ENCODE data around the gene CES5A. TPM values are rescaled to one million over a fixed set of nuclear protein-coding genes. Genes with fewer than 3 reads are reported as not detected.
"Not testable (repeated sequence)": the region's sequence is repeated elsewhere in the genome, so short reads cannot be mapped to it uniquely, and the experiment has no call there.

The CES5A gene
- polyA plus RNA-seq, 1 experiment = not detected

GRCh38 chr16:55809851-55810250 lies 65.3 kb downstream of the CES5A start:
- ChIA-PET CTCF (no interaction called here), POLR2A (no interaction called here)
- no peak for DNase-seq (ENCODE audit: low read depth, low spot score)
- TF ChIP-seq CTCF (IDR thresholded peaks at IDR 0.05; ENCODE audit: low read depth, low read length) = no peak
- H3K27ac ChIP-seq (ENCODE audit: low read depth, low read length) = no peak overlapping the region
- no peaks in the 10 kb centered on the region for H3K9me3 ChIP-seq (ENCODE audit: control insufficient read depth, insufficient read depth, low read length)
- no peak overlapping the region for H3K4me3 ChIP-seq (ENCODE audit: low read depth, low read length)
- H3K27me3 ChIP-seq (ENCODE audit: control insufficient read depth, insufficient read depth, low read length) = no peaks in the 10 kb centered on the region

- ChIA-PET CTCF (no interaction called here), POLR2A (no interaction called here)
- DNase-seq (ENCODE audit: low read depth, low spot score) = no peak
- Histone ChIP-seq H3K4me3 (ENCODE audit: low read depth, low read length) (no peak overlapping the region), H3K27ac (ENCODE audit: low read depth, low read length) (no peak overlapping the region), H3K27me3 (ENCODE audit: control insufficient read depth, insufficient read depth, low read length) (no peaks in the 10 kb centered on the region), H3K9me3 (ENCODE audit: control insufficient read depth, insufficient read depth, low read length) (no peaks in the 10 kb centered on the region)
- no peak for TF ChIP-seq CTCF (IDR thresholded peaks at IDR 0.05; ENCODE audit: low read depth, low read length)
These were observed 65.8 kb downstream of the CES5A start for GRCh38 chr16:55809386-55809785.

GRCh38 chr16:55808286-55808685 lies 66.9 kb downstream of the CES5A start:
- CTCF ChIA-PET, POLR2A ChIA-PET: not testable (repeated sequence)

GRCh38 chr16:55805104-55805503 lies 70.1 kb downstream of the CES5A start:
- POLR2A ChIA-PET; H3K27ac ChIP-seq (ENCODE audit: low read depth, low read length): not testable (repeated sequence)

More at GRCh38 chr16:55808286-55808685, 66.9 kb downstream of the CES5A start:
- not testable (repeated sequence) for H3K27ac ChIP-seq (ENCODE audit: low read depth, low read length); H3K4me3 ChIP-seq (ENCODE audit: low read depth, low read length); DNase-seq (ENCODE audit: low read depth, low spot score); H3K9me3 ChIP-seq (ENCODE audit: control insufficient read depth, insufficient read depth, low read length); H3K27me3 ChIP-seq (ENCODE audit: control insufficient read depth, insufficient read depth, low read length)

GRCh38 chr16:55803681-55804080 lies 71.5 kb downstream of the CES5A start:
- POLR2A ChIA-PET; H3K27ac ChIP-seq (ENCODE audit: low read depth, low read length); CTCF ChIA-PET; H3K27me3 ChIP-seq (ENCODE audit: control insufficient read depth, insufficient read depth, low read length); H3K9me3 ChIP-seq (ENCODE audit: control insufficient read depth, insufficient read depth, low read length); DNase-seq (ENCODE audit: low read depth, low spot score); H3K4me3 ChIP-seq (ENCODE audit: low read depth, low read length): not testable (repeated sequence)

More at GRCh38 chr16:55805104-55805503, 70.1 kb downstream of the CES5A start:
- H3K9me3 ChIP-seq (ENCODE audit: control insufficient read depth, insufficient read depth, low read length); H3K27me3 ChIP-seq (ENCODE audit: control insufficient read depth, insufficient read depth, low read length); DNase-seq (ENCODE audit: low read depth, low spot score); CTCF ChIA-PET; H3K4me3 ChIP-seq (ENCODE audit: low read depth, low read length): not testable (repeated sequence)

Other genes starting within 250 kb of the CES5A start
- gene SLC6A2, start 219.4 kb downstream of the CES5A start, polyA plus RNA-seq (2011; rRNA removed) = not detected in 2 replicates
- gene CES1, start 42.3 kb downstream of the CES5A start, polyA plus RNA-seq (2011; rRNA removed) = 1.1 and 1.4 TPM in 2 replicates

All from AG04450 (cell line).